Measurements from ENCODE around the gene PGLYRP4.

PGLYRP4 gene

GRCh38 chr1:153348511-153349362 is at the start of gene PGLYRP4:
Gene PGLYRP4 (minus strand): TSS chr1:153348841. CDS start chr1:153347932, 909 bp downstream.
- Histone ChIP-seq H3K4me1 (ENCODE audit: low read length) (peaks cover 21% of the 10 kb centered on the region), H3F3A (ENCODE audit: insufficient read depth, low read length) (peaks cover 4% of the 10 kb centered on the region; the same call in 1 of the 2 replicates), H3K4me3 (ENCODE audit: low read length) (no peak within 1 kb of the TSS), H3K9me2 (replicated peaks; ENCODE audit: insufficient read depth, low read length) (no peaks in the 10 kb centered on the region), H3K27ac (ENCODE audit: low read length) (no peak within 1 kb of the TSS), H3K27me3 (replicated peaks; ENCODE audit: insufficient read depth, low read length) (peaks cover 8% of the 10 kb centered on the region; the same call in 1 of the 2 replicates), H3K9ac (ENCODE audit: low read length) (no peak within 1 kb of the TSS), H2AFZ (ENCODE audit: low read length) (no peak within 1 kb of the TSS), H3K4me2 (ENCODE audit: low read depth, low read length) (no peak within 1 kb of the TSS), H3K9me3 (replicated peaks; ENCODE audit: insufficient read depth, low read length) (no peaks in the 10 kb centered on the region), H3K79me2 (ENCODE audit: low read length) (no peaks in the 10 kb centered on the region), H3K36me3 (replicated peaks; ENCODE audit: insufficient read depth, low read length) (no peaks in the 10 kb centered on the region), H4K20me1 (ENCODE audit: insufficient read depth, low read length) (no peaks in the 10 kb centered on the region)
- TF ChIP-seq EZH2phosphoT487 (IDR thresholded peaks at IDR 0.05; ENCODE audit: low read length) (no peak), CTCF (IDR thresholded peaks at IDR 0.05; ENCODE audit: low read length) (no peak), EZH2 (optimal IDR thresholded peaks at IDR 0.05; ENCODE audit: low read depth, low read length) (no peak)
- DNase-seq: no peak

- no peaks in the 10 kb centered on the region for H3K9me2 ChIP-seq (replicated peaks; ENCODE audit: insufficient read depth, low read length)
- H2AFZ ChIP-seq (ENCODE audit: low read length): no peak overlapping the region
- no peak overlapping the region for H3K27ac ChIP-seq (ENCODE audit: low read length)
- no peak for TF ChIP-seq CTCF (IDR thresholded peaks at IDR 0.05; ENCODE audit: low read length)
- no peak for TF ChIP-seq EZH2phosphoT487 (IDR thresholded peaks at IDR 0.05; ENCODE audit: low read length)
- TF ChIP-seq EZH2 (optimal IDR thresholded peaks at IDR 0.05; ENCODE audit: low read depth, low read length): no peak
- H3K9me3 ChIP-seq (replicated peaks; ENCODE audit: insufficient read depth, low read length): no peaks in the 10 kb centered on the region
- no peaks in the 10 kb centered on the region for H3F3A ChIP-seq (ENCODE audit: insufficient read depth, low read length)
- DNase-seq: no peak
- no peak overlapping the region for H3K4me2 ChIP-seq (ENCODE audit: low read depth, low read length)
- H3K36me3 ChIP-seq (replicated peaks; ENCODE audit: insufficient read depth, low read length): no peaks in the 10 kb centered on the region
- H3K27me3 ChIP-seq (replicated peaks; ENCODE audit: insufficient read depth, low read length): peaks cover 12% of the 10 kb centered on the region
- H3K9ac ChIP-seq (ENCODE audit: low read length): no peak overlapping the region
- no peak overlapping the region for H3K4me3 ChIP-seq (ENCODE audit: low read length)
- H3K4me1 ChIP-seq (ENCODE audit: low read length): no peaks in the 10 kb centered on the region
- H4K20me1 ChIP-seq (ENCODE audit: insufficient read depth, low read length): no peaks in the 10 kb centered on the region
- H3K79me2 ChIP-seq (ENCODE audit: low read length): no peaks in the 10 kb centered on the region
Observed at GRCh38 chr1:153397924-153398651, 49.4 kb upstream of the PGLYRP4 start.

- Histone ChIP-seq H3K79me2 (ENCODE audit: low read length) (no peaks in the 10 kb centered on the region), H3K4me3 (ENCODE audit: low read length) (no peak overlapping the region), H3K4me2 (ENCODE audit: low read depth, low read length) (no peak overlapping the region), H2AFZ (ENCODE audit: low read length) (no peak overlapping the region), H3K36me3 (replicated peaks; ENCODE audit: insufficient read depth, low read length) (no peaks in the 10 kb centered on the region), H3F3A (ENCODE audit: insufficient read depth, low read length) (no peaks in the 10 kb centered on the region), H3K27ac (ENCODE audit: low read length) (no peak overlapping the region), H3K9me2 (replicated peaks; ENCODE audit: insufficient read depth, low read length) (no peaks in the 10 kb centered on the region), H3K9ac (ENCODE audit: low read length) (no peak overlapping the region), H4K20me1 (ENCODE audit: insufficient read depth, low read length) (no peaks in the 10 kb centered on the region), H3K4me1 (ENCODE audit: low read length) (no peaks in the 10 kb centered on the region), H3K9me3 (replicated peaks; ENCODE audit: insufficient read depth, low read length) (no peaks in the 10 kb centered on the region), H3K27me3 (replicated peaks; ENCODE audit: insufficient read depth, low read length) (peaks cover 12% of the 10 kb centered on the region)
- no peak for TF ChIP-seq EZH2phosphoT487 (IDR thresholded peaks at IDR 0.05; ENCODE audit: low read length)
- no peak for TF ChIP-seq EZH2 (optimal IDR thresholded peaks at IDR 0.05; ENCODE audit: low read depth, low read length)
- TF ChIP-seq CTCF (IDR thresholded peaks at IDR 0.05; ENCODE audit: low read length): no peak
- DNase-seq: no peak
Observed at GRCh38 chr1:153397051-153397923, 48.6 kb upstream of the PGLYRP4 start.
